Upper lobe of right lung (tissue), 1 donor: ENCODE data around the gene INPP4A. TPM values are rescaled to one million over a fixed set of nuclear protein-coding genes. Genes with fewer than 3 reads are reported as not detected.

Experiments used
- ATAC-seq: fragments of 200-7000 bp; cut with Tn5 transposase; one replicate; pipeline ENCODE4 v1.9.1; 2020; ENCODE audit warnings: mild to moderate bottlenecking, moderate library complexity
- DNase-seq: peaks from one replicate; pipeline ENCODE4 v3.0.0-alpha.2; 2020
- H3K27ac ChIP-seq: fragments of 200-600 bp; one replicate; pipeline ENCODE4 v1.8.0; 2022
- H3K27me3 ChIP-seq: fragments of 200-600 bp; one replicate; pipeline ENCODE4 v1.8.0; 2022; ENCODE audit warnings: mild to moderate bottlenecking
- H3K36me3 ChIP-seq: fragments of 200-600 bp; one replicate; pipeline ENCODE4 v1.8.0; 2022
- H3K4me1 ChIP-seq: fragments of 200-600 bp; one replicate; pipeline ENCODE4 v1.8.0; 2022
- H3K4me3 ChIP-seq: fragments of 200-600 bp; one replicate; pipeline ENCODE4 v1.8.0; 2022; ENCODE audit warnings: mild to moderate bottlenecking
- H3K9me3 ChIP-seq: fragments of 200-600 bp; one replicate; pipeline ENCODE4 v1.8.0; 2022
- CTCF ChIP-seq: fragments of 200-600 bp; IDR thresholded peaks from one replicate; pipeline ENCODE4 v1.8.0; 2022; ENCODE audit warnings: antibody characterized with exemption
- intact Hi-C: fragments of 100-400 bp; cut with DNase I; formaldehyde crosslinking; loops from one replicate; pipeline ENCODE4 v1.11.0; 2022
- total RNA-seq: library from RNA; stranded (reverse); fragmentation: NEBNext Ultra II Directional; extraction: Animal tissue kit (Norgen Biotek cat#: 25700); gene quantifications from one replicate; pipeline ENCODE4 v1.2.1, GENCODE V29; 2021
- donor health status: DM: no; HTN: yes; CAD: no; lungs with severe emphysema.

The INPP4A gene
- total RNA-seq, 1 donor from 2014 or later, result 35.0 TPM

GRCh38 chr2:98563394-98563793 is 118.7 kb downstream of the INPP4A start:
- no peak overlapping the region for H3K4me3 ChIP-seq
- H3K4me1 ChIP-seq, result peaks cover 5% of the 10 kb centered on the region
- intact Hi-C loops, result no loop called here
- H3K9me3 ChIP-seq, result no peaks in the 10 kb centered on the region
- H3K36me3 ChIP-seq, result peaks cover 69% of the 10 kb centered on the region
- no peak for TF ChIP-seq CTCF
- H3K27ac ChIP-seq, result no peak overlapping the region
- no peaks in the 10 kb centered on the region for H3K27me3 ChIP-seq
- DNase-seq (no peak), ATAC-seq (no peak)

GRCh38 chr2:98564541-98565132 is 120.0 kb downstream of the INPP4A start:
- intact Hi-C loops, result no loop called here
- Histone ChIP-seq H3K4me1 (peaks cover under 1% of the 10 kb centered on the region), H3K27ac (no peak overlapping the region), H3K36me3 (peaks cover 69% of the 10 kb centered on the region), H3K9me3 (no peaks in the 10 kb centered on the region), H3K4me3 (no peak overlapping the region), H3K27me3 (no peaks in the 10 kb centered on the region)
- TF ChIP-seq CTCF, result no peak
- no peak for DNase-seq
- no peak for ATAC-seq

- TF ChIP-seq CTCF, result no peak
- intact Hi-C loops, result no loop called here
- H3K36me3 ChIP-seq, result peaks cover 76% of the 10 kb centered on the region
- ATAC-seq (no peak), DNase-seq (no peak)
- no peaks in the 10 kb centered on the region for H3K9me3 ChIP-seq
- no peaks in the 10 kb centered on the region for H3K27me3 ChIP-seq
- H3K4me1 ChIP-seq, result no peaks in the 10 kb centered on the region
- no peak overlapping the region for H3K4me3 ChIP-seq
- H3K27ac ChIP-seq, result no peak overlapping the region
Observed at GRCh38 chr2:98565286-98565860, 120.7 kb downstream of the INPP4A start.

- intact Hi-C loops, result no loop called here
- no peak overlapping the region for H3K27ac ChIP-seq
- H3K4me1 ChIP-seq, result no peaks in the 10 kb centered on the region
- no peaks in the 10 kb centered on the region for H3K27me3 ChIP-seq
- no peak overlapping the region for H3K4me3 ChIP-seq
- DNase-seq (no peak), ATAC-seq (no peak)
- no peak for TF ChIP-seq CTCF
- H3K9me3 ChIP-seq, result no peaks in the 10 kb centered on the region
- H3K36me3 ChIP-seq, result peaks cover 77% of the 10 kb centered on the region
Observed at GRCh38 chr2:98565941-98566340, 121.3 kb downstream of the INPP4A start.

GRCh38 chr2:98568161-98568956 is 123.7 kb downstream of the INPP4A start:
- no peak overlapping the region for H3K4me3 ChIP-seq
- H3K27me3 ChIP-seq, result no peaks in the 10 kb centered on the region
- intact Hi-C loops, result no loop called here
- peaks cover 92% of the 10 kb centered on the region for H3K36me3 ChIP-seq
- H3K27ac ChIP-seq, result no peak overlapping the region
- H3K4me1 ChIP-seq, result no peaks in the 10 kb centered on the region
- H3K9me3 ChIP-seq, result no peaks in the 10 kb centered on the region
- ATAC-seq (no peak), DNase-seq (no peak)
- no peak for TF ChIP-seq CTCF
